IMR-90 (cell line): ENCODE measurements around the gene CFAP97.

ENCODE experiments used
- BHLHE40 ChIP-seq: fragments of 150-350 bp; IDR thresholded peaks from 2 replicates; pipeline ENCODE4 v1.6.1; 2016; ENCODE audit warnings: mild to moderate bottlenecking, low read depth, low read length
- CEBPB ChIP-seq: IDR thresholded peaks from 2 replicates; pipeline ENCODE4 v1.6.1; 2012; ENCODE audit warnings: low read depth, low read length, improper control_type of control experiment
- CHD1 ChIP-seq: IDR thresholded peaks from 2 replicates; pipeline ENCODE4 v1.6.1; 2012; ENCODE audit warnings: low read depth, low read length, improper control_type of control experiment
- CTCF ChIP-seq: conservative IDR thresholded peaks from 2 replicates; pipeline ENCODE4 v1.5.1; 2012; ENCODE audit warnings: mild to moderate bottlenecking, low read depth, low read length, improper control_type of control experiment
- MAFK ChIP-seq: IDR thresholded peaks from 2 replicates; pipeline ENCODE4 v1.6.1; 2012; ENCODE audit warnings: low read depth, low read length, improper control_type of control experiment
- MAZ ChIP-seq: IDR thresholded peaks from 2 replicates; pipeline ENCODE4 v1.6.1; 2012; ENCODE audit warnings: low read depth, mild to moderate bottlenecking, low read length, improper control_type of control experiment, moderate library complexity, borderline replicate concordance
- MXI1 ChIP-seq: IDR thresholded peaks from 2 replicates; pipeline ENCODE4 v1.6.1; 2012; ENCODE audit warnings: low read depth, mild to moderate bottlenecking, low read length, moderate library complexity, borderline replicate concordance
- POLR2A ChIP-seq: IDR thresholded peaks from 2 replicates; pipeline ENCODE4 v1.6.1; 2012; ENCODE audit warnings: mild to moderate bottlenecking, low read depth, low read length
- RAD21 ChIP-seq: IDR thresholded peaks from 2 replicates; pipeline ENCODE4 v1.6.1; 2012; ENCODE audit warnings: low read length, improper control_type of control experiment
- RCOR1 ChIP-seq: IDR thresholded peaks from 2 replicates; pipeline ENCODE4 v1.6.1; 2012; ENCODE audit warnings: mild to moderate bottlenecking, low read length, improper control_type of control experiment; ENCODE audit not compliant: insufficient replicate concordance
- RFX5 ChIP-seq: IDR thresholded peaks from 2 replicates; pipeline ENCODE4 v1.8.0; 2012; ENCODE audit warnings: low read depth, mild to moderate bottlenecking, low read length, moderate library complexity
- SMC3 ChIP-seq: fragments of 150-350 bp; IDR thresholded peaks from 2 replicates; pipeline ENCODE4 v1.6.1; 2016; ENCODE audit warnings: low read depth, mild to moderate bottlenecking, antibody characterized with exemption, low read length, moderate library complexity
- USF2 ChIP-seq: fragments of 150-350 bp; IDR thresholded peaks from 2 replicates; pipeline ENCODE4 v1.6.1; 2017; ENCODE audit warnings: mild to moderate bottlenecking, antibody characterized with exemption, low read length, low read depth

GRCh38 chr4:185243879-185244278 lies 40.1 kb upstream of the CFAP97 start:
- TF ChIP-seq RAD21 = no peak
- TF ChIP-seq USF2 = no peak
- no peak for TF ChIP-seq CTCF
- TF ChIP-seq BHLHE40 = no peak
- no peak for TF ChIP-seq SMC3
- no peak for TF ChIP-seq CHD1
- TF ChIP-seq MAFK = no peak
- TF ChIP-seq POLR2A = no peak
- TF ChIP-seq MXI1 = no peak
- no peak for TF ChIP-seq CEBPB
- no peak for TF ChIP-seq MAZ
- TF ChIP-seq RCOR1 = no peak
- TF ChIP-seq RFX5 = no peak
